Ovary (tissue), 3 donors: ENCODE results near the gene LRRC66.

Experiments
- POLR2A ChIP-seq: fragments of 450-650 bp; IDR thresholded peaks from one replicate; pipeline ENCODE4 v1.6.1; 2017; ENCODE audit warnings: antibody characterized with exemption, mild to moderate bottlenecking, moderate library complexity
- TF ChIP-seq, protein P1 (sequence below), 3 donors: fragments of 450-650 bp in 2 of 3; fragments of 200-600 bp in 1 of 3; IDR thresholded peaks; one replicate each; pipeline versions ENCODE4 v1.5.1 to v1.8.0; 2016 to 2022; ENCODE audit warnings: antibody characterized with exemption in 3 of 3, mild to moderate bottlenecking in 1 of 3
- donor health status: DM: no; HTN: no; CAD: no.

DNA sequence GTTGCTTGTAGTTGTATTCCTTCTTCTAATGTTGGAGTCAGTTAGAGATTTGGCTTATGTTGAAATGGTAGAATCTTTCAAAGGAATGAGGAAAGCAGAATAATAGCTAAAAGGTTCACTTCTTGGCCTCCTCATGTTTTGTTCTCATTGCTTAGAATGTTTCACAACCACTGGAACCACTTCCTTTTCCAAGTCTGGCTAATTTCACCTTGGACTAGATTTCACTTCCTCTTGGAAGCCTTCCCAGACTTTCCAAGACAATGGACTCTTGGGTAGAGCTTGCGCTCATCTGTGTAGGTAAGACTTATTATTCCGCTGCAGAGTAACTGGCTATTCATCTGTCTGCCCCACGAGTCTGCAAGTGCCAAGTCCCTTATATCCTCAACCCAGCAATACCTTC is 39.2 kb upstream of the LRRC66 start:
- TF ChIP-seq, protein P1, sequence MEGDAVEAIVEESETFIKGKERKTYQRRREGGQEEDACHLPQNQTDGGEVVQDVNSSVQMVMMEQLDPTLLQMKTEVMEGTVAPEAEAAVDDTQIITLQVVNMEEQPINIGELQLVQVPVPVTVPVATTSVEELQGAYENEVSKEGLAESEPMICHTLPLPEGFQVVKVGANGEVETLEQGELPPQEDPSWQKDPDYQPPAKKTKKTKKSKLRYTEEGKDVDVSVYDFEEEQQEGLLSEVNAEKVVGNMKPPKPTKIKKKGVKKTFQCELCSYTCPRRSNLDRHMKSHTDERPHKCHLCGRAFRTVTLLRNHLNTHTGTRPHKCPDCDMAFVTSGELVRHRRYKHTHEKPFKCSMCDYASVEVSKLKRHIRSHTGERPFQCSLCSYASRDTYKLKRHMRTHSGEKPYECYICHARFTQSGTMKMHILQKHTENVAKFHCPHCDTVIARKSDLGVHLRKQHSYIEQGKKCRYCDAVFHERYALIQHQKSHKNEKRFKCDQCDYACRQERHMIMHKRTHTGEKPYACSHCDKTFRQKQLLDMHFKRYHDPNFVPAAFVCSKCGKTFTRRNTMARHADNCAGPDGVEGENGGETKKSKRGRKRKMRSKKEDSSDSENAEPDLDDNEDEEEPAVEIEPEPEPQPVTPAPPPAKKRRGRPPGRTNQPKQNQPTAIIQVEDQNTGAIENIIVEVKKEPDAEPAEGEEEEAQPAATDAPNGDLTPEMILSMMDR (IDR thresholded peaks at IDR 0.05): no peak
- no peak for TF ChIP-seq POLR2A
